Measurements from ENCODE around the gene TH. TPM values are rescaled to one million over a fixed set of nuclear protein-coding genes. Genes with fewer than 3 reads are reported as not detected.

The TH gene
- total RNA-seq, 1 experiment from 2014 or later: not detected

GRCh38 chr11:2164861-2165555 is 6.6 kb downstream of the TH start:
- no peak for DNase-seq (ENCODE audit: extremely low read depth, low read depth)

GRCh38 chr11:2164081-2164480 is 7.5 kb downstream of the TH start:
- DNase-seq (ENCODE audit: extremely low read depth, low read depth): no peak

- no peak for DNase-seq (ENCODE audit: extremely low read depth, low read depth)
Observed at GRCh38 chr11:2163428-2163978, 8.1 kb downstream of the TH start.

GRCh38 chr11:2160736-2161259 is 10.8 kb downstream of the TH start, which contains the start of gene INS:
INS (minus strand) TSS chr11:2161209; CDS start chr11:2160971, 238 bp downstream.
- DNase-seq (ENCODE audit: extremely low read depth, low read depth): no peak

- DNase-seq (ENCODE audit: extremely low read depth, low read depth): no peak
Observed at GRCh38 chr11:2159536-2160413, 11.8 kb downstream of the TH start.

- DNase-seq (ENCODE audit: extremely low read depth, low read depth): no peak
Observed at GRCh38 chr11:2158966-2159365, 12.6 kb downstream of the TH start.

- DNase-seq (ENCODE audit: extremely low read depth, low read depth): no peak
Observed at GRCh38 chr11:2158296-2158737, 13.3 kb downstream of the TH start.

GRCh38 chr11:2157294-2158040 is 14.1 kb downstream of the TH start:
- DNase-seq (ENCODE audit: extremely low read depth, low read depth): no peak

GRCh38 chr11:2156416-2157182 is 15.0 kb downstream of the TH start:
- DNase-seq (ENCODE audit: extremely low read depth, low read depth): peak; percentile 52

GRCh38 chr11:2155511-2155910 is 16.1 kb downstream of the TH start:
- no peak for DNase-seq (ENCODE audit: extremely low read depth, low read depth)

GRCh38 chr11:2154889-2155288 is 16.7 kb downstream of the TH start:
- no peak for DNase-seq (ENCODE audit: extremely low read depth, low read depth)

- no peak for DNase-seq (ENCODE audit: extremely low read depth, low read depth)
Observed at GRCh38 chr11:2154195-2154585, 17.4 kb downstream of the TH start.

- DNase-seq (ENCODE audit: extremely low read depth, low read depth): no peak
Observed at GRCh38 chr11:2153581-2154194, 17.9 kb downstream of the TH start.

- peak; percentile 62 for DNase-seq (ENCODE audit: extremely low read depth, low read depth)
Observed at GRCh38 chr11:2151500-2152257, 19.9 kb downstream of the TH start.

- peak; percentile 26 for DNase-seq (ENCODE audit: extremely low read depth, low read depth)
Observed at GRCh38 chr11:2149864-2150847, 21.5 kb downstream of the TH start.

GRCh38 chr11:2149460-2149859 is 22.2 kb downstream of the TH start:
- no peak for DNase-seq (ENCODE audit: extremely low read depth, low read depth)

GRCh38 chr11:2148595-2148994 is 23.0 kb downstream of the TH start:
- DNase-seq (ENCODE audit: extremely low read depth, low read depth): no peak
